C4-2B (cell line): ENCODE data around the gene TRIP4.

Experiments used
- ZFX ChIP-seq: fragments of 450-650 bp; IDR thresholded peaks from 2 replicates; pipeline ENCODE4 v1.6.1; 2017
- TF ChIP-seq, protein P1 (sequence below): fragments of 450-650 bp; conservative IDR thresholded peaks from 2 replicates; pipeline ENCODE4 v1.5.1; 2017; ENCODE audit warnings: mild to moderate bottlenecking

DNA sequence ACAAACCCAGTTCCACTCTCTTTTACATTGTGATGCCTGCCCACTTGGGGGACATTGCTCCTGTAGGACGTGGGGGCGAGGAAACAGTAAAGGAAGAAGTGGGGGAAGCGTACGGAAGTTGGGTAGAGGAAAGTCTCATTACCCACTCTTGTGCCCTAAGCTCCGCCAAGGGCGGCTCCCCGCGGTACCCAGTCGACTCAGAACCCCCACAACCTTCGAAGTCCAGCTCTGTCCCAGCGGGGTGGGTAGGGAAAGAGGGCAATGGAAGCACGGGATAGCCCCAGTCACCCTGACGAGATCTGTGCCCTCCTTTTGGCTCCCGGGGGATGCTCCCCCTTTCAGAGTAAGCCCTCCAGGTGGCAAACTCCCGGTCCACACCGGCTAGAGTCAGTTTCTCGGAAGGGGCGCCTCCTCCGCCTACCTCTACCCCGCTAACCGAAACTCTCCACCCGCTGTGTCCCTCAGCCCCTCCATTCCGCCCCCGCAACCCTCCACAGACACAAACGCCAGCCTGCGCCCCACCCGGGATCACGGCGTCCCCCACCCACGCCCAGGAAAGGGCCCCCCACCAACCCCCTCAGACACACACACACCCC lies 32.2 kb upstream of the TRIP4 start:
- TF ChIP-seq, protein P1, sequence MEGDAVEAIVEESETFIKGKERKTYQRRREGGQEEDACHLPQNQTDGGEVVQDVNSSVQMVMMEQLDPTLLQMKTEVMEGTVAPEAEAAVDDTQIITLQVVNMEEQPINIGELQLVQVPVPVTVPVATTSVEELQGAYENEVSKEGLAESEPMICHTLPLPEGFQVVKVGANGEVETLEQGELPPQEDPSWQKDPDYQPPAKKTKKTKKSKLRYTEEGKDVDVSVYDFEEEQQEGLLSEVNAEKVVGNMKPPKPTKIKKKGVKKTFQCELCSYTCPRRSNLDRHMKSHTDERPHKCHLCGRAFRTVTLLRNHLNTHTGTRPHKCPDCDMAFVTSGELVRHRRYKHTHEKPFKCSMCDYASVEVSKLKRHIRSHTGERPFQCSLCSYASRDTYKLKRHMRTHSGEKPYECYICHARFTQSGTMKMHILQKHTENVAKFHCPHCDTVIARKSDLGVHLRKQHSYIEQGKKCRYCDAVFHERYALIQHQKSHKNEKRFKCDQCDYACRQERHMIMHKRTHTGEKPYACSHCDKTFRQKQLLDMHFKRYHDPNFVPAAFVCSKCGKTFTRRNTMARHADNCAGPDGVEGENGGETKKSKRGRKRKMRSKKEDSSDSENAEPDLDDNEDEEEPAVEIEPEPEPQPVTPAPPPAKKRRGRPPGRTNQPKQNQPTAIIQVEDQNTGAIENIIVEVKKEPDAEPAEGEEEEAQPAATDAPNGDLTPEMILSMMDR: no peak
- TF ChIP-seq ZFX: no peak
